Effector memory CD8-positive, alpha-beta T cell (primary cell): ENCODE results near the gene TMEM247.

Experiments
- ATAC-seq: fragments of 150-1000 bp; cut with Tn5 transposase; replicated peaks from 2 replicates; pipeline ENCODE4 v1.10.0; 2021; ENCODE audit warnings: mild to moderate bottlenecking, moderate library complexity
- DNase-seq, 3 experiments: peaks; one replicate each; pipeline ENCODE4 v3.0.0; 2021
- H3K27ac Mint-ChIP-seq, 2 donors: one replicate each; pipeline ENCODE4 v1.8.0; 2022; ENCODE audit warnings: mild to moderate bottlenecking in 2 of 2, mixed read lengths in 2 of 2, moderate library complexity in 2 of 2
- H3K27me3 Mint-ChIP-seq, 2 donors: one replicate each; pipeline ENCODE4 v1.8.0; 2022; ENCODE audit warnings: mixed read lengths in 2 of 2
- H3K36me3 Mint-ChIP-seq: one replicate; pipeline ENCODE4 v1.8.0; 2022; ENCODE audit warnings: mild to moderate bottlenecking, moderate library complexity, mixed read lengths; ENCODE audit not compliant: insufficient read depth
- H3K4me1 Mint-ChIP-seq, 2 donors: one replicate each; pipeline ENCODE4 v1.8.0; 2022; ENCODE audit warnings: low read depth in 2 of 2, mixed read lengths in 2 of 2
- H3K4me3 Mint-ChIP-seq, 2 donors: one replicate each; pipeline ENCODE4 v1.8.0; 2022; ENCODE audit warnings: mild to moderate bottlenecking in 2 of 2, mixed read lengths in 2 of 2, moderate library complexity in 2 of 2
- H3K9me3 Mint-ChIP-seq, 2 donors: one replicate each; pipeline ENCODE4 v1.8.0; 2022; ENCODE audit warnings: mixed read lengths in 2 of 2

Gene TMEM247

GRCh38 chr2:46500801-46501200 lies 21.4 kb downstream of the TMEM247 start:
- ATAC-seq, result no peak
- H3K9me3 Mint-ChIP-seq, result no peaks in the 10 kb centered on the region
- no peaks in the 10 kb centered on the region for H3K27me3 Mint-ChIP-seq
- H3K27ac Mint-ChIP-seq, result peak overlapping the region in 1 of 2 donors; percentile 94
- no peak for DNase-seq
- H3K36me3 Mint-ChIP-seq, result peaks cover 6% of the 10 kb centered on the region
- H3K4me3 Mint-ChIP-seq, result peak overlapping the region; percentile 34 to 83
- peaks cover 8 to 11% of the 10 kb centered on the region in 2 donors for H3K4me1 Mint-ChIP-seq

GRCh38 chr2:46502291-46502885 lies 23.0 kb downstream of the TMEM247 start:
- no peak for ATAC-seq
- H3K27ac Mint-ChIP-seq, result no peak overlapping the region
- no peaks in the 10 kb centered on the region for H3K27me3 Mint-ChIP-seq
- DNase-seq, result no peak
- H3K36me3 Mint-ChIP-seq, result peaks cover 6% of the 10 kb centered on the region
- H3K4me3 Mint-ChIP-seq, result no peak overlapping the region
- peaks cover 15 to 16% of the 10 kb centered on the region in 2 donors for H3K4me1 Mint-ChIP-seq
- no peaks in the 10 kb centered on the region for H3K9me3 Mint-ChIP-seq

DNA sequence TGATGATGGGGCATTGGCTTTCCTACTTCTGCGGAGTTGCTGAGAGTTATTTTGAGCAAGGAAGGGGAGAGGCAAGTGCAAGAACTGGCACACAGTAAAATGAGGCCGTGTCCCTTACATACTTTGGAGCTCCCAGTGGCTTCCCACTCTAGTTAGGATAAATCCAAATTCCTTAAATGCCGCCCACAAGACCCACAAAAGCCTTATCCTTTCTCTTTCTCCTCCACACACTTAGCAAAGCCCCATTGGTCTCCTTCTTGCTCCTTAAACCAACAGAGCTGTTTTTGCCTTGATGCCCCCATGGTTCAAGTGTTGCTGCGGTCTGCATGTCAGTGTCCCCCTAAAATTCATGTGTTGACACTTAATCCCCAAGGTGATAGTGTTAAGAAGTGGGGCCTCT lies 24.3 kb downstream of the TMEM247 start:
- no peak for ATAC-seq
- peaks cover 6% of the 10 kb centered on the region for H3K36me3 Mint-ChIP-seq
- H3K4me1 Mint-ChIP-seq, result peaks cover 15 to 16% of the 10 kb centered on the region in 2 donors
- no peak overlapping the region for H3K4me3 Mint-ChIP-seq
- no peak for DNase-seq
- no peaks in the 10 kb centered on the region for H3K27me3 Mint-ChIP-seq
- H3K9me3 Mint-ChIP-seq, result no peaks in the 10 kb centered on the region
- no peak overlapping the region for H3K27ac Mint-ChIP-seq

DNA sequence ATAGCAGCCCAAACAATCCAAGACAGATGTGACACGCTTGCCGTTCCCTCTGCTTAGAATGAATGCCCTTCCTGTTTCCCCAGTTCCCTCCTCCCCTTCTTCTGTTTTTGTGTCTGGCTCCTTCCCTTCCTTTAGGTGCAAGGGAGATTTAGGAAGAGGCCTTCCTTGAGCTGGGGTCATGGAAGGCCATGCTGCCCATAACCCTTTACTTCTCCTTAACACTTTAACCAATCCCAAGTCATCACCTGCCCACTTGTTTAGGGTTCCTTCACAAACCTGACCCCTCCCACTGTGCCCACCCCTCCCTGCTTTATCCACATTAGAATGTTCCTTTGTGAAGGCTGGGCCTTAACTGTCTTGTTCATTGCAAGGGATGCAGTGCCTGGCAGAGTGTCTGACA lies 24.9 kb downstream of the TMEM247 start:
- H3K27me3 Mint-ChIP-seq, result no peaks in the 10 kb centered on the region
- no peak overlapping the region for H3K4me3 Mint-ChIP-seq
- H3K4me1 Mint-ChIP-seq, result peaks cover 12 to 17% of the 10 kb centered on the region in 2 donors
- no peaks in the 10 kb centered on the region for H3K9me3 Mint-ChIP-seq
- no peak for ATAC-seq
- H3K27ac Mint-ChIP-seq, result no peak overlapping the region
- DNase-seq, result no peak
- peaks cover 6% of the 10 kb centered on the region for H3K36me3 Mint-ChIP-seq

DNA sequence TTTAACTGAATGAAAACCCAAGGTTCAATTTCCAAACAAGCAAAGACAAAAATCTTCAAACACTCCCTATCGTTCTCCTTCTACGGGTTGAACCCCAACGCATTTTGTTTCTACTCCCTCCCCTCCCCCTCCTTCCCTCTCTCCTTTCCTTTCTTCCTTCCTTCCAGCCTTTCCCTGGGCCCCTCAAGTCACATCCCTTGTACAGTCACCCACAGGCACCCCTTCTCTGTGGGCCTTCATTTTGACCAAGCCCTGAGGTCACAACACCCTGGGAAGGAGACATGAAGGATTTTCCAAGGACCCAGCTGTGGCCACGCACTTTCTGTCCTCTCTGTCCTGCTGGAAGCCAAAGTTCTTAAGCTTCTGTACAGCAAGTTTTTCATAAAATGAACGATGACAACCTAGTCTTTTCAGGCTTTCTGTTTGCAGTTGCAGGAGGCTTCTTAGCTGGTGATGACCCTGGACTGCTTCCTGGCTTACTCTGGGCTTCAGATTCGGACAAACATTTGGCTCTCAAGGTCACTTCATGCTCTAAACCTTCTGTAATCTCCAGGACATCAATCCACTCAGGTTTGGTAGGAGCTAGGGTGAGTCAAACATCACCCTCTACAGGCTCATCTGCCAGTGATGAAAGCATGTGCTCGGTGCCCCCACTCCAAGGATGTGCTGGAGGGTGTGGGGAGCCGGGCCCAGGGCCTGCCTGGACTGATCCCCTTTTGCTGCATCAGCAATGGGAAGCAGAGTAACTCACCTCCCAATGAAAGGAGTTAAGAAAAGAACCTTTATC lies 25.5 kb downstream of the TMEM247 start:
- Mint-ChIP-seq H3K4me1 (peaks cover 10 to 15% of the 10 kb centered on the region in 2 donors), H3K27ac (no peak overlapping the region), H3K27me3 (no peaks in the 10 kb centered on the region), H3K9me3 (no peaks in the 10 kb centered on the region), H3K4me3 (no peak overlapping the region), H3K36me3 (peaks cover 4% of the 10 kb centered on the region)
- no peak for DNase-seq
- ATAC-seq, result no peak

DNA sequence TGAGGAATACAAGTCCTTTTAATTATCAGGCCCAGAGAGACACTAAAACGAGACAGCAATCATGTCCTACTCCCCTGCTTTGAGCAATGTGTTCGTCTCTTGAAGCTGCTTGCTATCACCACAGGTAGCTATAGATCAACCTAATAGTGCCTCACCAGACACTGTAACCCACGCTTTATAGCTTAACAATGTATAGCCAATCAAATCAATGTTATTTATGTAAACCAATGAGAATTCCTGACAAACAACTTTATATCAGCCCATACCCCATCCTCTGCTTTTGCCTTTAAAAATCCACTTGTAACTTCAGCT lies 26.1 kb downstream of the TMEM247 start:
- no peak for ATAC-seq
- H3K4me3 Mint-ChIP-seq, result no peak overlapping the region
- H3K36me3 Mint-ChIP-seq, result no peaks in the 10 kb centered on the region
- peak overlapping the region; percentile 62 to 66 for H3K27ac Mint-ChIP-seq
- H3K9me3 Mint-ChIP-seq, result no peaks in the 10 kb centered on the region
- no peaks in the 10 kb centered on the region for H3K27me3 Mint-ChIP-seq
- no peak for DNase-seq
- H3K4me1 Mint-ChIP-seq, result peaks cover 5 to 11% of the 10 kb centered on the region in 2 donors

DNA sequence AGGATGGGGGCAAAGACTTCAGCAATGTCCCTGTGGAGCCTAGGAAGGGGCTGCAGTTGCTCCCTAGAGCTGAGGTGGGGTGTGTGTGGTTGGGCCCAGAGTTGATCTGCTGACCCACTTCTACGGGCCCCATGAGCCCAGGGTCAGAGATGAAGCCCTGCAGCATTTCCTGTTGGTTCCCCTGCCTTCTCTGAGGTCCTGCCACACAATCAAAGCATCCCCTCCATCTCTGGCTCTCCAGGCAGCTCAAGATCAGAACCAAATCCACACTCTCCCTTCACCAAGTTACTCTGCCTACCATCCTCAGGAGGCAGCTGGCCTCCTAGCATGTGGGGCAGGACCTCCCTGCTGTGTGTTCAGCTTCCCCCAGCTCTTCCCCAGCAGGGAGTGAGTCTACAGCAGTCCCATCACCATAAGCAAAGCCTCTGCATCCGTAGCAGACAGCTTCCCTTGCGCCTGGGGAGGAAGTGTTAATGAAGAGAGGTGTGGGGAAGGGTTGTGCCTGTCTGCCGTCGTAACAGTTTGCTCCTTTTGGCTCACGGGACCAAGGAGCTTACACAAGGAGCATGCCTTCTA lies 26.9 kb downstream of the TMEM247 start:
- peak overlapping the region in 1 of 2 donors; percentile 2 for H3K4me3 Mint-ChIP-seq
- peaks cover 5 to 11% of the 10 kb centered on the region in 2 donors for H3K4me1 Mint-ChIP-seq
- no peaks in the 10 kb centered on the region for H3K9me3 Mint-ChIP-seq
- H3K27me3 Mint-ChIP-seq, result no peaks in the 10 kb centered on the region
- no peaks in the 10 kb centered on the region for H3K36me3 Mint-ChIP-seq
- peak overlapping the region; percentile 62 to 66 for H3K27ac Mint-ChIP-seq
- DNase-seq (no peak), ATAC-seq (peak; percentile 39)

DNA sequence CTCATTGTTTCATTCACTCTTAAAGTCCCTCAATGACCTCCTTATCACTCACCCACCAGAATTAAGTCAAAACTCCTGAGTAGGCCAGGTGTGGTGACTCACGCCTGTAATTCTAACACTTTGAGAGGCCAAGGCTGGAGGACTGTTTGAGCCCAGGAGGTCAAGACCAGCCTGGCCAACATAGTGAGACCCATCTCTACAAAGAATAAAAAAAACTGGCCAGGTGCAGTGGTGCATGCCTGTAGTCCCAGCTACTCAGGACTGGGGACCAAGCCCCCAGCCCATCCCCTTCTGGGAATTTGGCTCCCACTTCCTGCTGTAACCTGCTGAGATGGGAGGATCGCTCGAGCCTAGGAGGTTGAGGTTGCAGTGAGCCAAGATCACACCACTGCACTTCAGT lies 28.9 kb downstream of the TMEM247 start:
- H3K9me3 Mint-ChIP-seq, result no peaks in the 10 kb centered on the region
- no peaks in the 10 kb centered on the region for H3K27me3 Mint-ChIP-seq
- ATAC-seq (no peak), DNase-seq (no peak)
- H3K36me3 Mint-ChIP-seq, result no peaks in the 10 kb centered on the region
- peaks cover 5 to 14% of the 10 kb centered on the region in 2 donors for H3K4me1 Mint-ChIP-seq
- no peak overlapping the region for H3K27ac Mint-ChIP-seq
- no peak overlapping the region for H3K4me3 Mint-ChIP-seq

- Mint-ChIP-seq H3K27me3 (no peaks in the 10 kb centered on the region), H3K27ac (no peak overlapping the region), H3K4me3 (no peak overlapping the region), H3K9me3 (no peaks in the 10 kb centered on the region), H3K36me3 (no peaks in the 10 kb centered on the region), H3K4me1 (peaks cover 5 to 14% of the 10 kb centered on the region in 2 donors)
- DNase-seq (no peak), ATAC-seq (no peak)
Measured at GRCh38 chr2:46508759-46509158, 29.4 kb downstream of the TMEM247 start.

DNA sequence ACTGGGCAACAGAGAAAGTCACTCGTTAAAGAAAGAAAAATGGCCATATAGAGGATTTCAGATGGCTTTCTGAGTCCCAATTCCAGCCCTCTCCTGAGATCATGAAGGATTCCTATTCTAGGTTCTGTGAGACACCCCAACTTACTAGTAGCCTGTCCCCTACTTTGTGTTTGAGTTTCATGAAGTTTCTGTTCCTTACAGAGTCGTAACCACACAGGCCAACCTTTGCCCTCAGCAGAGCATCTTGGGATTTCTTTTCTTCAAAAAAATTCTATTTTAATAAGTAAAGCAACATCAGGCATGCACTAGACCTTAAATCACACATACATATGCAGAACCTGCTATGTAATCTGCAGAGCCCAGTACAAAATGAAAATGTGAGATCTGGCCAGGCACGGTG lies 30.4 kb downstream of the TMEM247 start:
- Mint-ChIP-seq H3K36me3 (no peaks in the 10 kb centered on the region), H3K4me3 (no peak overlapping the region), H3K27ac (no peak overlapping the region), H3K27me3 (no peaks in the 10 kb centered on the region), H3K9me3 (peaks cover 4 to 8% of the 10 kb centered on the region in 2 donors), H3K4me1 (peaks cover 5 to 14% of the 10 kb centered on the region in 2 donors)
- ATAC-seq (no peak), DNase-seq (no peak)

DNA sequence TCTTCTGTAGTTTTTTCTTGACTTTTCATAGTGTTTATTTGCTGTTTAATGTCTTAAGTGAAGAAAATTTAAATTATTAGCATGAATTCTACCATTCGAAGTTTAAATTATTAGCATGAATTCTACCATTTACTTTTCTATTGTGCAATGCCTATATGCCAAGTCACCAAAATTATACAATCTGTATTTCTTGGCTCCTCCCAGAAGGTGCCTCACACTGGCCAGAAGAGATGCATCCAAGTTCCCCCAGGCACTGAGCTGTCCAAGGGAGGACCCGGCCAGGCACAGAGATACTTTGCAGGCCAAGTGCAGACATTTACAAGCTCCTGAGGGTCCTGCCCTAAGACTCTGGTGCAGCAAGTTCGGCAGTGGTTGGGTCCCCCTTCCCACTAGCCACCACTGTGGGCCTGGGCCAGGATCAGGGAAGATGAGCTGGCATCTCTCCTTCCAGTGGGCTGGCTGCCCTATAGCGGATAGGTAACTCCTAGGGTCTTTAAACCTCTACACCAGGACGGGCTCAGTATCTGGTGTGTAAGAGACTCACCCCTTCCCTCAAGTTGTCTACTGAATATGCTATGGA lies 31.3 kb downstream of the TMEM247 start:
- H3K27me3 Mint-ChIP-seq, result no peaks in the 10 kb centered on the region
- no peak overlapping the region for H3K27ac Mint-ChIP-seq
- no peak for DNase-seq
- no peak for ATAC-seq
- no peaks in the 10 kb centered on the region for H3K36me3 Mint-ChIP-seq
- peaks cover 5 to 14% of the 10 kb centered on the region in 2 donors for H3K4me1 Mint-ChIP-seq
- H3K4me3 Mint-ChIP-seq, result no peak overlapping the region
- peaks cover 6 to 15% of the 10 kb centered on the region in 2 donors for H3K9me3 Mint-ChIP-seq

- Mint-ChIP-seq H3K4me3 (no peak overlapping the region), H3K9me3 (peaks cover 6 to 21% of the 10 kb centered on the region in 2 donors), H3K27me3 (no peaks in the 10 kb centered on the region), H3K4me1 (peaks cover 0 to 6% of the 10 kb centered on the region in 2 donors), H3K27ac (no peak overlapping the region), H3K36me3 (no peaks in the 10 kb centered on the region)
- DNase-seq, result no peak
- no peak for ATAC-seq
Measured at GRCh38 chr2:46512185-46512584, 32.8 kb downstream of the TMEM247 start.

DNA sequence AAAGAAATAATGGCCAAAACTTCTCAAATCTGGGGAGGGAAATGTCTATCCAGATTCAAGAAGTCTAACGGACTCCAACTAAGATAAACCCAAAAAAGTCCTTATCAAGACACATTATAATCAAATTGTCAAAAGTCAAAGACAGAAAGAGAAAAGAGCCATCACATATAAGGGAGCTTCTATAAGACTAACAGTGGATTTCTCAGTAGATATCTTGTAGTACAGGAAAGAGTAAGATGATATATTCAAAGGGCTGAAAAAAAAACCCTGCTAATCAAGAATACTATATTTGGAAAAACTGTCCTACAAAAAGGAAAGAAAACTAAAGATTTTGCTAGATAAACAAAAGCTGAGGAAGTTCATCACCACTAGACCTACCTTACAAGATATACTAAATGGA lies 35.4 kb downstream of the TMEM247 start:
- Mint-ChIP-seq H3K4me3 (no peak overlapping the region), H3K27ac (no peak overlapping the region), H3K9me3 (peaks cover 6 to 21% of the 10 kb centered on the region in 2 donors), H3K36me3 (no peaks in the 10 kb centered on the region), H3K4me1 (peaks cover 0 to 3% of the 10 kb centered on the region in 2 donors), H3K27me3 (no peaks in the 10 kb centered on the region)
- ATAC-seq, result no peak
- DNase-seq, result no peak

DNA sequence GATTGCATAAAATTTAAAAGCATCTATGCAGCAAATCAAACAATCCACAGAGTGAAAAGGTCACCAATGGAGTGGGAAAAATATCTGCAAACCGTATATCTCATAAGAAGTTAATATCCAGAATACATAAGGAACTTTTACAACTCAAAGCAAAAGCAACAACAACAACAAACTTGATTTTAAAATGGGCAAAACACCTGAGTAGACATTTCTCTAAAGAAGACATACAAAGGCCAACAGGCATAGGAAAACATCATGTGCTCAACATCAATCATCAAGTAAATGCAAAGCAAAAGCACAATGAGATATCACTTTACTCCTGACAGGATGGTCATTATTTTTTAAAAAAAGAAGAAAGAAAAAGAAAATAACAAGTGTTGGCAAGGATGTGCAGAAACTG lies 38.1 kb downstream of the TMEM247 start:
- no peaks in the 10 kb centered on the region for H3K27me3 Mint-ChIP-seq
- no peak for DNase-seq
- H3K9me3 Mint-ChIP-seq, result peaks cover 6 to 21% of the 10 kb centered on the region in 2 donors
- H3K4me1 Mint-ChIP-seq, result no peaks in the 10 kb centered on the region
- no peaks in the 10 kb centered on the region for H3K36me3 Mint-ChIP-seq
- H3K4me3 Mint-ChIP-seq, result no peak overlapping the region
- ATAC-seq, result no peak
- H3K27ac Mint-ChIP-seq, result no peak overlapping the region
